Fibroblast of villous mesenchyme (primary cell): ENCODE data around the gene ZNF345. TPM values are rescaled to one million over a fixed set of nuclear protein-coding genes. Genes with fewer than 3 reads are reported as not detected.

Experiments
- DNase-seq: peaks from one replicate; pipeline ENCODE4 v3.0.0-alpha.2; 2010; ENCODE audit warnings: low read depth
- H3K4me3 ChIP-seq: 2 replicates; pipeline ENCODE4 v1.5.1; 2011; ENCODE audit warnings: low read depth, mild to moderate bottlenecking, low read length
- CTCF ChIP-seq: IDR thresholded peaks from 2 replicates; pipeline ENCODE4 v1.5.1; 2012; ENCODE audit warnings: low read depth, mild to moderate bottlenecking, low read length; ENCODE audit not compliant: insufficient read depth
- total RNA-seq: library from RNA; depleted of rRNA; stranded (reverse); fragments of >200 nt; gene quantifications from 2 replicates; pipeline ENCODE4 v1.2.3, GENCODE V29; 2012

ZNF345 gene
- total RNA-seq, 1 donor: 6.0 TPM

- DNase-seq: peak; percentile 0
- TF ChIP-seq CTCF: no peak
- no peak overlapping the region for H3K4me3 ChIP-seq
Measured at GRCh38 chr19:36876993-36877938, 26.6 kb downstream of the ZNF345 start.

- no peak for TF ChIP-seq CTCF
- no peak for DNase-seq
- no peak overlapping the region for H3K4me3 ChIP-seq
Measured at GRCh38 chr19:36891768-36892357, 41.2 kb downstream of the ZNF345 start.

- H3K4me3 ChIP-seq: no peak overlapping the region
- DNase-seq: no peak
- TF ChIP-seq CTCF: no peak
Measured at GRCh38 chr19:36894849-36895383, 44.2 kb downstream of the ZNF345 start.

- no peak for TF ChIP-seq CTCF
- no peak overlapping the region for H3K4me3 ChIP-seq
Measured at GRCh38 chr19:36898422-36898821, 47.7 kb downstream of the ZNF345 start.

GRCh38 chr19:36915992-36916830 lies 65.5 kb downstream of the ZNF345 start, which contains the start of the genes ZNF568 and ZNF829:
Gene ZNF568, plus strand, starts transcription at chr19:36916332. Its CDS starts 6,439 bp downstream, at chr19:36922771.
Gene ZNF829, minus strand, starts transcription at chr19:36916291. Its CDS starts 1,124 bp downstream, at chr19:36915167.
- TF ChIP-seq CTCF: peak; percentile 67
- peak; percentile 92 for DNase-seq
- peak within 1 kb of the TSS; percentile 91 for H3K4me3 ChIP-seq

More at GRCh38 chr19:36898422-36898821, 47.7 kb downstream of the ZNF345 start:
- no peak for DNase-seq

GRCh38 chr19:36916991-36917390 lies 66.3 kb downstream of the ZNF345 start:
- H3K4me3 ChIP-seq: peak overlapping the region; percentile 91
- TF ChIP-seq CTCF: no peak
- peak; percentile 37 for DNase-seq
